ENCODE data around the gene CADPS2.

CADPS2 gene

GRCh38 chr7:122515404-122515803, 370.9 kb downstream of the CADPS2 start:
- no peak for DNase-seq

DNA sequence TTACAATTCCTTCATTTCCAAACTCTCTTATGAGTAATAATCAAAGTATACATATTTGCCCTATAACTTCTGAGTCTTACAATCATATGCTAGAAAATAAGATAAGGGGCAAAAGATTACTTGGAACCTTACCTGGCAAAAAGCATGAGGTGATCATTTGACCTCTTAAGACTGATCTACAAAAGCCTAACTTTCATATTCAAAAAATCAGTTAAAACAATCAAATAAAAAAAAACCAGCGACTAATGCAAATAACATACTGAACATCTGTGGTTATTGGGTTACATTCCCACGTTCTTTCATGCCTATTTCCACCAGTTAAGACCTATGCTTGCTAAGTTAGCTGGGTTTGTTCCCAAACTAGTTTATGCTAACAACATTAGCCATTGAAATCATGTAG, 375.0 kb downstream of the CADPS2 start:
- no peak for DNase-seq

DNA sequence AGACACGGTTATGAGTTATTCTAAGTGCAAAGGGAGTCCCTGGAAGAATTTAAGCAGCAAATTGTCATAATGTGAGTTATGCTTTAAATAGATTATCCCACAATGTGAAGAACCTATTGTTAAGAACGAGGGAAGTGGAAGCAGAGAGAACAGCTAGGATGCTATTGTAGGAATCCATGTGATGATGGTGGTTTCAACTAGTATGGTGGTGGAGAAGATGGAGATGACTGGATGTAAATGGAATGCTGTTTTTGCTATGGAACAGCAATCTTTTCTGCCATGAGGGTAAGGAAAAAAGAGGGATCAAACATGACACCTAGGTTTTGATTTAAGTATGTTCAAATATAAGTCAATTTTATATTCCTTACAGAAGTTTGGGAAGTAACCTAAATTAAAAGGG, 378.7 kb downstream of the CADPS2 start:
- no peak for DNase-seq

- DNase-seq, result no peak
Measured at GRCh38 chr7:122492007-122492406, 394.3 kb downstream of the CADPS2 start.

- no peak for DNase-seq
Measured at GRCh38 chr7:122488241-122488640, 398.0 kb downstream of the CADPS2 start.

- no peak for DNase-seq
Measured at GRCh38 chr7:122487131-122487530, 399.1 kb downstream of the CADPS2 start.

DNA sequence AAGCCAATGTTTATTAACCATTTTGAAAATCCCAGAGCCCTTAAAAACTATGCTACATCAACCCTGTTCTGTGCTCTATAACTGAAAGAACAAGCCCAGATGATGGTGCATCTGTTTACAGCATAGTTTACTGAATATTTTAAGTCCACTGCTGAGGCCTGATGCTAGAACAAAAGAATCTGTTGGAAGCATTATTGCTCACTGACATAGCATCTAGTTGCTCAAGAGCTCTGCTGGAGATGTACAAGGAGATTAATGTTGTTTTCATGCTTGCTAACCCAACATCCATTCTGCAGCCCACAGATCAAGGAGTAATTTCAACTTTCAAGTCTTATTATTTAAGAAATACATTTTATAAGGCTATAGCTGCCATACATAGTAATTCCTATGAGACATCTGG, 400.4 kb downstream of the CADPS2 start:
- DNase-seq, result no peak

- no peak for DNase-seq
Measured at GRCh38 chr7:122482212-122482611, 404.0 kb downstream of the CADPS2 start.

- DNase-seq, result no peak
Measured at GRCh38 chr7:122470859-122471258, 415.4 kb downstream of the CADPS2 start.

- no peak for DNase-seq
Measured at GRCh38 chr7:122468945-122469344, 417.3 kb downstream of the CADPS2 start.

- DNase-seq, result no peak
Measured at GRCh38 chr7:122467661-122468449, 418.4 kb downstream of the CADPS2 start.

GRCh38 chr7:122465296-122465695, 421.0 kb downstream of the CADPS2 start:
- no peak for DNase-seq

DNA sequence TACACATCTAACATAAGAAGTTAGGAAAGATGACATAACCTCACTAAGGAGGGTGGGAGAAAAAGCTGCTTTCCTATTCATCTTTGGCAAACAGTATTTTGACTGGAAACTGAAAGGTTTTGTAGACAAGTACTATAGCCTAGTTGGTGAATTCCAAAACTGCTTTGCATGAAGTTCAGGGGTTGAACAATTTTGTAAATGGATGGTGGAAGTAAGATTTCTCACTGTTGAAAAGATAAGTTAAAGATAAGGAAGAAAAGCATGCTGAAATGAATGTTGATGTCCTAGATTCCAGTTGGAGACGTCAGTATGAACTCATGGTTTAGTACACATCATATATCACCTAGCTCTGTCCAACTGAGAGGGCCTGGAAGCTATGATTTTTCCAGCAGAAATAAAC, 422.6 kb downstream of the CADPS2 start:
- DNase-seq, result no peak

DNA sequence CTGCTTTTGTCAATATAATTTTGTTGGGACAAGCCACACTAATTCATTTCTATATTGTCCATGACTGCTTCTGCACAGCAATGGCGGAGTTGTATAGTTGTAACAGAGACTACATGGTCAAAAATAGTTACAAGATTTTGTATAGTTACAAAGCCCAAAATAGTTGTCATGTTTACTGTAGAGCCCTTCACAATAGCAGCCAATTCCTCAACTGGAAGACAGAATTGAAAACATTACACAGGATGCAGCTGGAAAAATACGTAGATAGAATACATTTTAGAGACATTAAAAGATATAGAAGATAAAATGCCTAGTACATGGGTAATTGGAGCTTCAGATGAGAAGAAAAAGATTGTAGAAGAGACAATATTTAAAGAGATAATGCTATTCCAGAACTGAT, 425.3 kb downstream of the CADPS2 start:
- no peak for DNase-seq

DNA sequence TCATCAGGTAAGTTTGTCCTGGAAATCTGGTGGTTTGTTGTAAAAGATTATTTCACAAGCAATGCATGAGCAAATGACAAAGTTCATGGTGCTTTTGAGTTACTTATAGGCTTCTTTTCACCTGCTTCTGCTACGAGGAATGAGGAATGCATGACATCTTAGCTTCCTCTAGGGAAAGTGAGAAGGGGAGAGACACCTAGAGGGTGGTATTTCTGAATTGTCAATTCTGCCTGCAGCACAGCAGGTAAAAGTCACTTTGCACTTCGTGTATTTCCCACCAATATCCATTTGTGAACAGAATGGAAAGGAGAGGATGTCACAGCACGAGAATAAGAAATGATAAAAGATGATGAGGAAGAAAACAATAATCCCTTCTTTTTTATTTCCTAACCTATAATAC, 428.3 kb downstream of the CADPS2 start:
- no peak for DNase-seq

GRCh38 chr7:122457325-122457724, 428.9 kb downstream of the CADPS2 start:
- no peak for DNase-seq

DNA sequence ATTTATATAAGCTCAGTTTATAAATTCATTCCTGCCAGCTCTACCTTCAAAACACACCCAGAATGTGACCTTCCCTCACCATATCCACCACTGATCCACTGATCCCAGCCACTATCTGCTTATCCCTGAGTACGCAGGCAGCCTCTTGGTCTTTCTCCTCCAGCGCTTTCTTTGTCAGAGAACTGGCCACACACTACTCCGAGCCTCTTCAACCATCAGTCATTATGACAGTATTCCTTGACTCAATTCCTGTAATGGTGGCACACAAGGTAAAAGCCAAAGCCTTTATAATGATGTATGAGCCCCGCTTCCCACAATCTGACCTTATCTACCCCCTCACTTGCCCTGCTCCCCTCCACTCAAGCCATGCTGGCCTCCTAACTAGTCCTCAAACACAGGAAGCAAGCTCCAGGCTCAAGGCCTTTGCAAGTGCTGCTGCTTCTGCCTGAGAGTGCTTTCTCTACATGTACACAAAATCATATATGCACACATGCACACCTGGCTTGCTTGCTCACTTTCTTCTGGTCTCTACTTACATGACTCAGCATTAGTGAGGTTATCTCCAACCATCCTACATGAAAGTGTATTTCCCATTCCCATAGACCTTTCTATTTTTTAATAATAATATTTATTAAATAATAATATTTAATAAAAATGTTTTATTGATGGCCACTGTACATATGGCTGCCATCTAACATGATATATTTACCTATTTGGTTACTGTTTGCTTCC, 431.3 kb downstream of the CADPS2 start:
- DNase-seq, result no peak

DNA sequence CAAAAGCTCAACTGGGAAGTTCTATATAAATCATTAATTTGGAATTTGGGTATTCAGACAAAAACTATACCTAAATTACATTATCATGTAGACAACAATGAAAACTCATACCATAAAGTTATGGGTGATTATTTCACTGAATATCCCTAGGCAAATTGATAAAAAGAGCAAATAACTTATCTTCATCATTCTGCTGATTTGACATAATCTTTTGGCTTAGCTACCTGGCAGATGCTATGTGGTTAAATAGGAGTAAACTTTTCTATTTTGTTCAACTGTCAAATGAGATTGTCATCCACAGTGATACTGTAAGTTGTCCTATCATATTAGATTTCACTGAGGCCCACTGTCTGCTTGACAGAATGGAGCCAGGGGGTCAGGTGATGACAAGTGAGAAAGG, 432.8 kb downstream of the CADPS2 start:
- no peak for DNase-seq

GRCh38 chr7:122448893-122449589, 437.2 kb downstream of the CADPS2 start:
- DNase-seq, result no peak

GRCh38 chr7:122442929-122443328, 443.3 kb downstream of the CADPS2 start:
- DNase-seq, result no peak

DNA sequence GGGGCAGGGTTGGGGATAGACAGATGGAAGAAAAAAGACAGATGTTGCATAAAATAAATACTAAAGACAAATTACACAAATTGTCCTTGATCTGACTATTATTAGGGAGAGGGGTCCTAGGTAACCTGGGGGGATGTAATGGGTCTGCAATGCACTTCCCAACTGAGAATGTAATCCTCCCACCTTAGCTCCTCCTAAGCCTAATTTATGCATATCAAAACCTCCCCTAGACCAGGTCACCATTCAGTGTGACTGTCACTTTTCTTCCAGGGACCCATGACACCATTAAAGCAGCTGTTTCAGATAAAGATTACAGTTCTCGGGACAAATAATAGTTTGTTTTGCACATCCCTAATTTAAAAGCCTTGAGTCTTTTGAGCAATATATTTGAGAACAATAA, 447.8 kb downstream of the CADPS2 start:
- DNase-seq, result no peak

GRCh38 chr7:122438006-122438405, 448.3 kb downstream of the CADPS2 start:
- no peak for DNase-seq

- DNase-seq, result no peak
Measured at GRCh38 chr7:122433765-122434164, 452.5 kb downstream of the CADPS2 start.

- no peak for DNase-seq
Measured at GRCh38 chr7:122430710-122431109, 455.6 kb downstream of the CADPS2 start.
